Stimulated activated CD8-positive, alpha-beta memory T cell treated with anti-CD3 and anti-CD28 coated beads, Interleukin-7, amount 100 ng/mL, for 1 hour (primary cell): ENCODE results near the gene COL11A2.

Experiments used
- DNase-seq, 2 donors: peaks; one replicate each; pipeline ENCODE4 v3.0.0-alpha.2; 2020; ENCODE audit warnings: low read depth in 2 of 2

COL11A2 gene

GRCh38 chr6:33206864-33207551 is 14.7 kb upstream of the COL11A2 start:
- DNase-seq = no peak

GRCh38 chr6:33206027-33206863 is 14.0 kb upstream of the COL11A2 start:
- no peak for DNase-seq

- no peak for DNase-seq
Measured at GRCh38 chr6:33205191-33206026, 13.1 kb upstream of the COL11A2 start.

GRCh38 chr6:33204415-33205190 is 12.3 kb upstream of the COL11A2 start, which contains the start of gene HSD17B8:
Gene HSD17B8 (plus strand): TSS chr6:33204655. CDS start chr6:33204669, 14 bp downstream.
- DNase-seq = peak; percentile 77 to 87

- DNase-seq = no peak
Measured at GRCh38 chr6:33204165-33204414, 11.8 kb upstream of the COL11A2 start.

- DNase-seq = no peak
Measured at GRCh38 chr6:33203443-33204164, 11.3 kb upstream of the COL11A2 start.

- DNase-seq = no peak
Measured at GRCh38 chr6:33202799-33203198, 10.5 kb upstream of the COL11A2 start.

GRCh38 chr6:33201935-33202334 is 9.7 kb upstream of the COL11A2 start:
- DNase-seq = no peak

- DNase-seq = no peak
Measured at GRCh38 chr6:33201147-33201545, 8.9 kb upstream of the COL11A2 start.

GRCh38 chr6:33200219-33201146 is 8.2 kb upstream of the COL11A2 start, which contains the start of the genes RXRB and SLC39A7:
Gene RXRB (minus strand): TSS chr6:33200665. CDS start chr6:33200476, 189 bp downstream.
Gene SLC39A7 (plus strand): TSS chr6:33200867. CDS start chr6:33201246, 379 bp downstream.
- DNase-seq = peak; percentile 96 to 97

- peak in 1 of 2 donors; percentile 34 for DNase-seq
Measured at GRCh38 chr6:33199687-33200218, 7.5 kb upstream of the COL11A2 start.

- no peak for DNase-seq
Measured at GRCh38 chr6:33198853-33199436, 6.7 kb upstream of the COL11A2 start.

- DNase-seq = no peak
Measured at GRCh38 chr6:33198159-33198852, 6.0 kb upstream of the COL11A2 start.

GRCh38 chr6:33197431-33198048 is 5.3 kb upstream of the COL11A2 start:
- DNase-seq = no peak

- DNase-seq = no peak
Measured at GRCh38 chr6:33195304-33196165, 3.3 kb upstream of the COL11A2 start.

- no peak for DNase-seq
Measured at GRCh38 chr6:33194431-33194979, 2.2 kb upstream of the COL11A2 start.

GRCh38 chr6:33193619-33194018 is 1.4 kb upstream of the COL11A2 start:
- no peak for DNase-seq
